DMS79 (cell line): ENCODE results near the gene PLCD1.
"Not testable (repeated sequence)": the region's sequence is repeated elsewhere in the genome, so short reads cannot be mapped to it uniquely, and the experiment has no call there.

Experiments used
- DNase-seq: peaks from one replicate; lab custom pipeline; 2025; lab: John Stamatoyannopoulos, UW

The PLCD1 gene

GRCh38 chr3:38000242-38000916 lies 29.1 kb downstream of the PLCD1 start:
- DNase-seq: no peak

- DNase-seq: no peak
Measured at GRCh38 chr3:37999836-38000235, 29.6 kb downstream of the PLCD1 start.

- no peak for DNase-seq
Measured at GRCh38 chr3:37997791-37998370, 31.6 kb downstream of the PLCD1 start.

GRCh38 chr3:37997342-37997741 lies 32.1 kb downstream of the PLCD1 start:
- DNase-seq: no peak

- no peak for DNase-seq
Measured at GRCh38 chr3:37996785-37997301, 32.6 kb downstream of the PLCD1 start.

GRCh38 chr3:37995652-37996641 lies 33.5 kb downstream of the PLCD1 start:
- DNase-seq: no peak

GRCh38 chr3:37994639-37994972 lies 34.8 kb downstream of the PLCD1 start:
- no peak for DNase-seq

- DNase-seq: no peak
Measured at GRCh38 chr3:37993820-37994638, 35.4 kb downstream of the PLCD1 start.

GRCh38 chr3:37993460-37993819 lies 36.0 kb downstream of the PLCD1 start:
- DNase-seq: no peak

GRCh38 chr3:37993067-37993455 lies 36.4 kb downstream of the PLCD1 start:
- no peak for DNase-seq

GRCh38 chr3:37992271-37993066 lies 37.0 kb downstream of the PLCD1 start:
- DNase-seq: no peak

- no peak for DNase-seq
Measured at GRCh38 chr3:37991823-37992222, 37.6 kb downstream of the PLCD1 start.

GRCh38 chr3:37991109-37991508 lies 38.3 kb downstream of the PLCD1 start:
- no peak for DNase-seq

- peak; percentile 19 for DNase-seq
Measured at GRCh38 chr3:37990527-37990926, 38.9 kb downstream of the PLCD1 start, which contains the start of gene VILL. TSS of gene VILL (plus strand) at chr3:37990786. CDS start at chr3:37993673, 2,887 bp downstream.

- DNase-seq: no peak
Measured at GRCh38 chr3:37989821-37990480, 39.5 kb downstream of the PLCD1 start.

- no peak for DNase-seq
Measured at GRCh38 chr3:37988931-37989525, 40.4 kb downstream of the PLCD1 start.

GRCh38 chr3:37988376-37988775 lies 41.1 kb downstream of the PLCD1 start:
- not testable (repeated sequence) for DNase-seq

GRCh38 chr3:37987751-37988179 lies 41.7 kb downstream of the PLCD1 start:
- DNase-seq: no peak

GRCh38 chr3:37987315-37987697 lies 42.1 kb downstream of the PLCD1 start:
- DNase-seq: no peak
